ENCODE results near the gene KREMEN1. TPM values are rescaled to one million over a fixed set of nuclear protein-coding genes. Genes with fewer than 3 reads are reported as not detected.

The KREMEN1 gene
- total and polyA plus RNA-seq, 4 donors = 8.8 to 27.5 (median 20.1) TPM

GRCh38 chr22:29109822-29110221 lies 37.0 kb downstream of the KREMEN1 start:
- H3K36me3 ChIP-seq (ENCODE audit: control insufficient read depth in 4 of 4, insufficient read depth in 4 of 4, low read length in 4 of 4) = peaks cover 0 to 4% (median 2%) of the 10 kb centered on the region in 4 donors
- 78 to 88% methylated on average over 4 of the region's 4 CpGs for WGBS, 2 donors
- no peaks in the 10 kb centered on the region for H3K27me3 ChIP-seq (ENCODE audit: control insufficient read depth in 3 of 3, insufficient read depth in 3 of 3, low read length in 2 of 3)
- no peaks in the 10 kb centered on the region for H3K9me3 ChIP-seq (ENCODE audit: control insufficient read depth in 4 of 4, insufficient read depth in 3 of 4, low read length in 3 of 4)
- no peak overlapping the region for H3K27ac ChIP-seq (ENCODE audit: low read depth in 1 of 2, low read length in 1 of 2)
- no peak overlapping the region for H3K4me3 ChIP-seq
- no peak for TF ChIP-seq CTCF (IDR thresholded peaks at IDR 0.05; ENCODE audit: control extremely low read depth, extremely low read depth)
- ATAC-seq (ENCODE audit: insufficient read depth, low FRiP score) (no peak), DNase-seq (peak in 2 of 3 donors; percentile 38 to 56)
- H3K4me1 ChIP-seq (ENCODE audit: control insufficient read depth in 5 of 5, insufficient read depth in 5 of 5, low read length in 5 of 5) = peaks cover 0 to 29% (median 11%) of the 10 kb centered on the region in 5 donors
- H3K9ac ChIP-seq (ENCODE audit: insufficient read depth in 1 of 2, low read length in 2 of 2) = no peak overlapping the region

- TF ChIP-seq CTCF (IDR thresholded peaks at IDR 0.05; ENCODE audit: control extremely low read depth, extremely low read depth) = no peak
- no peak for ATAC-seq (ENCODE audit: insufficient read depth, low FRiP score)
Measured at GRCh38 chr22:29110946-29111345, 38.1 kb downstream of the KREMEN1 start.

GRCh38 chr22:29112121-29112520 lies 39.3 kb downstream of the KREMEN1 start:
- Histone ChIP-seq H3K9me3 (ENCODE audit: control insufficient read depth in 4 of 4, insufficient read depth in 3 of 4, low read length in 3 of 4) (no peaks in the 10 kb centered on the region), H3K4me3 (no peak overlapping the region), H3K4me1 (ENCODE audit: control insufficient read depth in 5 of 5, insufficient read depth in 5 of 5, low read length in 5 of 5) (peaks cover 0 to 35% (median 6%) of the 10 kb centered on the region in 5 donors), H3K9ac (ENCODE audit: insufficient read depth in 1 of 2, low read length in 2 of 2) (no peak overlapping the region), H3K36me3 (ENCODE audit: control insufficient read depth in 4 of 4, insufficient read depth in 4 of 4, low read length in 4 of 4) (peaks cover 0 to 4% (median 0%) of the 10 kb centered on the region in 4 donors), H3K27me3 (ENCODE audit: control insufficient read depth in 3 of 3, insufficient read depth in 3 of 3, low read length in 2 of 3) (no peaks in the 10 kb centered on the region), H3K27ac (ENCODE audit: low read depth in 1 of 2, low read length in 1 of 2) (no peak overlapping the region)
- ATAC-seq (ENCODE audit: insufficient read depth, low FRiP score) = no peak
- no peak for DNase-seq
- no peak for TF ChIP-seq CTCF (IDR thresholded peaks at IDR 0.05; ENCODE audit: control extremely low read depth, extremely low read depth)
- WGBS, 2 donors = 85 to 95% methylated on average over 3 of the region's 3 CpGs

More at GRCh38 chr22:29110946-29111345, 38.1 kb downstream of the KREMEN1 start:
- Histone ChIP-seq H3K4me3 (no peak overlapping the region), H3K27me3 (ENCODE audit: control insufficient read depth in 3 of 3, insufficient read depth in 3 of 3, low read length in 2 of 3) (no peaks in the 10 kb centered on the region), H3K27ac (ENCODE audit: low read depth in 1 of 2, low read length in 1 of 2) (no peak overlapping the region), H3K36me3 (ENCODE audit: control insufficient read depth in 4 of 4, insufficient read depth in 4 of 4, low read length in 4 of 4) (peaks cover 0 to 4% (median under 1%) of the 10 kb centered on the region in 4 donors), H3K4me1 (ENCODE audit: control insufficient read depth in 5 of 5, insufficient read depth in 5 of 5, low read length in 5 of 5) (peaks cover 0 to 31% (median 11%) of the 10 kb centered on the region in 5 donors), H3K9me3 (ENCODE audit: control insufficient read depth in 4 of 4, insufficient read depth in 3 of 4, low read length in 3 of 4) (no peaks in the 10 kb centered on the region), H3K9ac (ENCODE audit: insufficient read depth in 1 of 2, low read length in 2 of 2) (no peak overlapping the region)
- 92 to 100% methylated on average over 1 to 3 of the region's 3 CpGs for WGBS, 2 donors
- DNase-seq = no peak

- Histone ChIP-seq H3K27me3 (ENCODE audit: control insufficient read depth in 3 of 3, insufficient read depth in 3 of 3, low read length in 2 of 3) (no peaks in the 10 kb centered on the region), H3K4me1 (ENCODE audit: control insufficient read depth in 5 of 5, insufficient read depth in 5 of 5, low read length in 5 of 5) (peaks cover 0 to 35% (median 6%) of the 10 kb centered on the region in 5 donors), H3K9me3 (ENCODE audit: control insufficient read depth in 4 of 4, insufficient read depth in 3 of 4, low read length in 3 of 4) (no peaks in the 10 kb centered on the region), H3K9ac (ENCODE audit: insufficient read depth in 1 of 2, low read length in 2 of 2) (peak overlapping the region in 1 of 2 donors; percentile 65), H3K36me3 (ENCODE audit: control insufficient read depth in 4 of 4, insufficient read depth in 4 of 4, low read length in 4 of 4) (peaks cover 0 to 5% (median 1%) of the 10 kb centered on the region in 4 donors), H3K4me3 (no peak overlapping the region), H3K27ac (ENCODE audit: low read depth in 1 of 2, low read length in 1 of 2) (peak overlapping the region in 1 of 2 donors; percentile 23)
- WGBS, 2 donors = 79 to 91% methylated on average over 7 of the region's 7 CpGs
- DNase-seq (no peak), ATAC-seq (ENCODE audit: insufficient read depth, low FRiP score) (no peak)
- no peak for TF ChIP-seq CTCF (IDR thresholded peaks at IDR 0.05; ENCODE audit: control extremely low read depth, extremely low read depth)
Measured at GRCh38 chr22:29112681-29113080, 39.8 kb downstream of the KREMEN1 start.

Data from lung (tissue), 12 donors.